ENCODE results near the gene PDGFRB.
A peak's percentile ranks its signal among the peaks of the same experiment; 100 is the strongest.

The PDGFRB gene

GRCh38 chr5:150131461-150131860, 24.2 kb downstream of the PDGFRB start:
- H3K27me3 Mint-ChIP-seq (ENCODE audit: low read depth): no peaks in the 10 kb centered on the region

GRCh38 chr5:150130493-150130922, 25.1 kb downstream of the PDGFRB start:
- Mint-ChIP-seq H3K36me3 (ENCODE audit: low read depth) (no peaks in the 10 kb centered on the region), H3K4me3 (no peak overlapping the region), H3K4me1 (ENCODE audit: low read depth) (no peaks in the 10 kb centered on the region), H3K9me3 (no peaks in the 10 kb centered on the region), H3K27ac (no peak overlapping the region), H3K27me3 (ENCODE audit: low read depth) (no peaks in the 10 kb centered on the region)
- DNase-seq (ENCODE audit: low spot score): no peak

More at GRCh38 chr5:150131461-150131860, 24.2 kb downstream of the PDGFRB start:
- H3K4me3 Mint-ChIP-seq: no peak overlapping the region
- no peak overlapping the region for H3K27ac Mint-ChIP-seq
- no peak for DNase-seq (ENCODE audit: low spot score)
- H3K36me3 Mint-ChIP-seq (ENCODE audit: low read depth): no peaks in the 10 kb centered on the region
- no peaks in the 10 kb centered on the region for H3K9me3 Mint-ChIP-seq
- no peaks in the 10 kb centered on the region for H3K4me1 Mint-ChIP-seq (ENCODE audit: low read depth)

- peak; percentile 19 for DNase-seq (ENCODE audit: low spot score)
- Mint-ChIP-seq H3K36me3 (ENCODE audit: low read depth) (no peaks in the 10 kb centered on the region), H3K27ac (no peak overlapping the region), H3K27me3 (ENCODE audit: low read depth) (no peaks in the 10 kb centered on the region), H3K4me3 (no peak overlapping the region), H3K4me1 (ENCODE audit: low read depth) (no peaks in the 10 kb centered on the region), H3K9me3 (no peaks in the 10 kb centered on the region)
These were observed 25.7 kb downstream of the PDGFRB start for GRCh38 chr5:150129813-150130492.

GRCh38 chr5:150129454-150129812, 26.2 kb downstream of the PDGFRB start:
- H3K27me3 Mint-ChIP-seq (ENCODE audit: low read depth): no peaks in the 10 kb centered on the region
- no peak overlapping the region for H3K4me3 Mint-ChIP-seq
- no peak overlapping the region for H3K27ac Mint-ChIP-seq
- no peak for DNase-seq (ENCODE audit: low spot score)
- H3K4me1 Mint-ChIP-seq (ENCODE audit: low read depth): no peaks in the 10 kb centered on the region
- H3K36me3 Mint-ChIP-seq (ENCODE audit: low read depth): no peaks in the 10 kb centered on the region
- H3K9me3 Mint-ChIP-seq: no peaks in the 10 kb centered on the region

GRCh38 chr5:150126921-150127265, 28.8 kb downstream of the PDGFRB start:
- Mint-ChIP-seq H3K27me3 (ENCODE audit: low read depth) (no peaks in the 10 kb centered on the region), H3K27ac (no peak overlapping the region), H3K4me1 (ENCODE audit: low read depth) (peaks cover 2% of the 10 kb centered on the region), H3K36me3 (ENCODE audit: low read depth) (no peaks in the 10 kb centered on the region), H3K9me3 (no peaks in the 10 kb centered on the region), H3K4me3 (no peak overlapping the region)
- DNase-seq (ENCODE audit: low spot score): no peak

- H3K27ac Mint-ChIP-seq: no peak overlapping the region
- no peaks in the 10 kb centered on the region for H3K9me3 Mint-ChIP-seq
- no peak for DNase-seq (ENCODE audit: low spot score)
- no peak overlapping the region for H3K4me3 Mint-ChIP-seq
- no peaks in the 10 kb centered on the region for H3K36me3 Mint-ChIP-seq (ENCODE audit: low read depth)
- no peaks in the 10 kb centered on the region for H3K27me3 Mint-ChIP-seq (ENCODE audit: low read depth)
- H3K4me1 Mint-ChIP-seq (ENCODE audit: low read depth): peaks cover 3% of the 10 kb centered on the region
These were observed 29.3 kb downstream of the PDGFRB start for GRCh38 chr5:150126199-150126920.

- Mint-ChIP-seq H3K36me3 (ENCODE audit: low read depth) (no peaks in the 10 kb centered on the region), H3K4me1 (ENCODE audit: low read depth) (peaks cover 3% of the 10 kb centered on the region)
These were observed 30.3 kb downstream of the PDGFRB start for GRCh38 chr5:150125334-150125733.

GRCh38 chr5:150124596-150124995, 31.0 kb downstream of the PDGFRB start:
- no peak overlapping the region for H3K4me3 Mint-ChIP-seq
- no peaks in the 10 kb centered on the region for H3K9me3 Mint-ChIP-seq
- H3K4me1 Mint-ChIP-seq (ENCODE audit: low read depth): peaks cover 3% of the 10 kb centered on the region
- no peak overlapping the region for H3K27ac Mint-ChIP-seq
- H3K27me3 Mint-ChIP-seq (ENCODE audit: low read depth): no peaks in the 10 kb centered on the region
- no peak for DNase-seq (ENCODE audit: low spot score)
- H3K36me3 Mint-ChIP-seq (ENCODE audit: low read depth): no peaks in the 10 kb centered on the region

More at GRCh38 chr5:150125334-150125733, 30.3 kb downstream of the PDGFRB start:
- Mint-ChIP-seq H3K27me3 (ENCODE audit: low read depth) (no peaks in the 10 kb centered on the region), H3K9me3 (no peaks in the 10 kb centered on the region), H3K4me3 (no peak overlapping the region), H3K27ac (no peak overlapping the region)
- no peak for DNase-seq (ENCODE audit: low spot score)

GRCh38 chr5:150124111-150124557, 31.5 kb downstream of the PDGFRB start:
- H3K36me3 Mint-ChIP-seq (ENCODE audit: low read depth): no peaks in the 10 kb centered on the region
- no peaks in the 10 kb centered on the region for H3K27me3 Mint-ChIP-seq (ENCODE audit: low read depth)
- no peaks in the 10 kb centered on the region for H3K9me3 Mint-ChIP-seq
- no peak overlapping the region for H3K4me3 Mint-ChIP-seq
- H3K27ac Mint-ChIP-seq: no peak overlapping the region
- peaks cover 3% of the 10 kb centered on the region for H3K4me1 Mint-ChIP-seq (ENCODE audit: low read depth)
- no peak for DNase-seq (ENCODE audit: low spot score)

GRCh38 chr5:150123542-150123941, 32.1 kb downstream of the PDGFRB start:
- no peaks in the 10 kb centered on the region for H3K36me3 Mint-ChIP-seq (ENCODE audit: low read depth)
- peaks cover 3% of the 10 kb centered on the region for H3K4me1 Mint-ChIP-seq (ENCODE audit: low read depth)
- H3K9me3 Mint-ChIP-seq: no peaks in the 10 kb centered on the region
- no peak overlapping the region for H3K4me3 Mint-ChIP-seq
- no peaks in the 10 kb centered on the region for H3K27me3 Mint-ChIP-seq (ENCODE audit: low read depth)
- H3K27ac Mint-ChIP-seq: no peak overlapping the region
- DNase-seq (ENCODE audit: low spot score): no peak

GRCh38 chr5:150122536-150123481, 32.8 kb downstream of the PDGFRB start:
- Mint-ChIP-seq H3K4me1 (ENCODE audit: low read depth) (peaks cover 3% of the 10 kb centered on the region), H3K4me3 (no peak overlapping the region), H3K27me3 (ENCODE audit: low read depth) (no peaks in the 10 kb centered on the region), H3K36me3 (ENCODE audit: low read depth) (no peaks in the 10 kb centered on the region), H3K9me3 (no peaks in the 10 kb centered on the region), H3K27ac (no peak overlapping the region)
- DNase-seq (ENCODE audit: low spot score): no peak

GRCh38 chr5:150122158-150122510, 33.5 kb downstream of the PDGFRB start:
- H3K9me3 Mint-ChIP-seq: no peaks in the 10 kb centered on the region
- H3K27ac Mint-ChIP-seq: peak overlapping the region; percentile 77
- H3K27me3 Mint-ChIP-seq (ENCODE audit: low read depth): no peaks in the 10 kb centered on the region
- H3K4me3 Mint-ChIP-seq: no peak overlapping the region
- DNase-seq (ENCODE audit: low spot score): peak; percentile 17
- H3K36me3 Mint-ChIP-seq (ENCODE audit: low read depth): no peaks in the 10 kb centered on the region
- H3K4me1 Mint-ChIP-seq (ENCODE audit: low read depth): peaks cover 3% of the 10 kb centered on the region

GRCh38 chr5:150121448-150122157, 34.0 kb downstream of the PDGFRB start:
- Mint-ChIP-seq H3K36me3 (ENCODE audit: low read depth) (no peaks in the 10 kb centered on the region), H3K4me1 (ENCODE audit: low read depth) (peaks cover 3% of the 10 kb centered on the region), H3K27me3 (ENCODE audit: low read depth) (no peaks in the 10 kb centered on the region), H3K4me3 (no peak overlapping the region), H3K27ac (peak overlapping the region; percentile 77), H3K9me3 (no peaks in the 10 kb centered on the region)
- DNase-seq (ENCODE audit: low spot score): no peak
